ENCODE data around the gene DUSP14.

DUSP14 gene

DNA sequence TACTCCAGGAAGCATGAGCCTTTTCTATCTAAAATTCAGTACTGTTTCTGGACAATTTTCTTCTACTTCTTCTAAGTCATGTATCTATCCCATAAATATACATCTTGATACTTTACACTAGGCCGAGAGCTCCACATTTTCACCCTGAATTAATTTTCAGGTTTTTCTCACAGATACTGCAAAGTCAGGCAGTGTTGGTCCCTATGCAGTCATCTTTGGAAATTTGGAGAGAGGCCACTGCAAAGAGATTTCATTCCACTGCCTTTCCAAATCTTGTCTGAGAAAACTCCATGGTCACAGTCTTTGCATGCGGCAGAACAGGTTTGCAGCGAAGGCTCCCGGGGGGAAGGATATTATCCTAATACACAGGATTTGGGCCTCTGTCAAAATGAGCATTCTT lies 28.2 kb downstream of the DUSP14 start:
- no peak for DNase-seq

DNA sequence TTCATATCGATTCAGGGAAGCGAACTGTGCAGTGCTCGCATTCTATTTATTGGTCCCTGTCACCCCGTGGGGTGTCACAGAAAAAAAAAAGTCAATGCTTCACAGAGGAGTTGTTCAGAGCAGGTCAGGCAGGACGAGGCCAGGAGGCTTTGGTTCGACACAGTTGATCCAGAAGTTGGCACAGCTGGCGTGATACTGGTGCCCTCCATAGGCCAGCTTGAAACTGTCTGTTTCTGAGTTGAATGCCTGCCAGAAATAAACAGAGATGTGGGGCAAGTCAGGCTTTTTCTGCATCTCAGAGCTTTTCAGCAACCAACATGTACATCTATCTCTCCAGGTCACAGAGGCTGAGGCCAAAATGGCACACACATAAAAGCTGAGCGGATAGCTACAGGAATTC lies 29.1 kb downstream of the DUSP14 start:
- no peak for DNase-seq

DNA sequence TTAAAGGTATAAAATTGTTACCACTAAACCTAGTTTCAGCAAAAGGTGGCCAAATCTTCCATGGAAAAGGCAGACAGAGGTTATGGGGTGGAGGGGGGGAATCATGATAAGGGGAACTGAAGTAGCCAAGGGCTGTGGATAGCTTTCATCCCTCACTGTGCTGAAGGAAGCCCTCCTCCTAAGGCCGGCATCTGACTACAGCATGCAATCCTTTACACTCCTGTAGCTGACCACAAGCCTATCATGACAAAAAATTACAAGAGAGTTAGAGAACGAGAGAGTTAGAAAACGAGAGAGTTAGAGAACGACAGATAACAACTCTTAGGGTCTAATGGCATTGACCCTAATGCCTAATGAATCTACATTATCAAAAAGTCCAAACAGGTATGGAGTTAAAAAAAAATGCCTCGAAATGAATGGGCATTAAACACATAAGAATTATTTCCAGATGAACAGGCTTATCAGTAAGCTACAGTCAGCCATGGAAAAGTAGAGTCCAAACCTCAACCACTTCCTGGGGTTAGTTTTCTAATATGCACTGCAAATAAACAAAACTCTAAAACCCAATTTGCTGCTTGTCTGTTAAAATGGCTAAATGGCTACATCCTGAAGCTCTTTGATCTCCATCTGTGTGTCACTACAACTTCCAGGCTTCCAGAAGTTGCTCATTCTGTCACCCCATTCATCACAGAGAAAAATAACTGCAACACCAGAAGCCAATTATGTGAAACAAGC lies 29.7 kb downstream of the DUSP14 start:
- DNase-seq = peak; percentile 26

DNA sequence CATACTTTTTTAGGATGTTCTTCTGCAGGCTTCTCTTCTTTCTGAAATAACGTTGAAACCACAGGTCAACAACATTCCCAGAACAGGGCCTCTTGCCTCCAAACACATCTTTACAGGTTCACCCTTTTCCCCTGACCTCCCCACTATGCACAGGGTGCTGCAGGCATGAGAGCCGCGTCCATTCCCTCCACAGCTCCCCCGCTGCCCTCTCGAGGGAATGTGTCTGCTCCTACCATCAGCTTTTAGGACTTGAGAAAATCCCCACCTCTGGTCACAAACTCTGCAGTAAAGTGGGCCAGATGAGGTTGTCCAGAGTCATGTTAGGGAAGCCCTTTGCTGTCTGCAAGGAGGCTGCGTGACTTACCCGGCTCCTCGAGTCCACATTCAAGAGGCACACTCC lies 30.5 kb downstream of the DUSP14 start:
- DNase-seq = no peak

DNA sequence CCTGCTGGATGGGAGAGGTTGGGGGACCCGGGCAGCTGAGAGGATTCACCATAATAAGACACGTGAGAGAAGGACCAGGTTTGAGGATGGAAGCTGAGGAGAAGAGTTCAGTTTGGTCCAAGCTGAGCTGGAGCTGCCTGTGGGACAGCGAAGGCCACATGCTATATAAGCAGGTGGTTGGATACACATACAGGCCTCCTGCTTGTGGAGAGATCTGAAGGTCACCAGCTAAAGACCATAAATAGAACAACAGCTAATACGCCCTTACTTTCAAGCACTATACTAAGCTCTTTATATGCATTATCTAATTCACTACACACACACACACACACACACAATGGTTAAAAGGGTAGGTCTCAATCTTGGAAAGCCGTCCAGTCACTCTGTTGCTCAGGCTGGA lies 32.1 kb downstream of the DUSP14 start:
- DNase-seq = no peak

DNA sequence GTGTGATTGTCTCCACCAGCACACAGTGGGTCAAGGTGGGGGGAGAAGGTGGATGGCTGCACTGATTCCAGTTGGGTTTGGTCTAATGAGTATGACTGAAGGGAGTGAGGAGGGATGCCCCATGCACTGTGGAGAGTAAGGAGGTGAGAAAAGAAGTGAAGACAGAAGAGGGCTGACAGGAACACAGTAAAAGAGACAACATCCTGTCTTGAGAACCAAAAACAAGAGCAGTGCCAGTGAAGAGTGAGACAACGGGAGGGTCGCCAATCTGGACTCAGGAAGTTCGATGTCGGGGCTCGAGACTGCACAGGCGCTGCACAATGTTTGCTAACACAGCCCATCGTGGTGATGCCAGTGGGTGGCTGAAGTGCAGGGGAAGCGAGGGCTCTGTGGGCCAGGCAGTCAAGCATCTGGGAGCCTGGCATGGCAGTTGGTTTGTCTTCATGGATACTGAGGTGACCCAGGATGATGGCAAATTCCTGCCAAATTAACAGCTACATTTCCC lies 34.1 kb downstream of the DUSP14 start:
- DNase-seq = no peak

DNA sequence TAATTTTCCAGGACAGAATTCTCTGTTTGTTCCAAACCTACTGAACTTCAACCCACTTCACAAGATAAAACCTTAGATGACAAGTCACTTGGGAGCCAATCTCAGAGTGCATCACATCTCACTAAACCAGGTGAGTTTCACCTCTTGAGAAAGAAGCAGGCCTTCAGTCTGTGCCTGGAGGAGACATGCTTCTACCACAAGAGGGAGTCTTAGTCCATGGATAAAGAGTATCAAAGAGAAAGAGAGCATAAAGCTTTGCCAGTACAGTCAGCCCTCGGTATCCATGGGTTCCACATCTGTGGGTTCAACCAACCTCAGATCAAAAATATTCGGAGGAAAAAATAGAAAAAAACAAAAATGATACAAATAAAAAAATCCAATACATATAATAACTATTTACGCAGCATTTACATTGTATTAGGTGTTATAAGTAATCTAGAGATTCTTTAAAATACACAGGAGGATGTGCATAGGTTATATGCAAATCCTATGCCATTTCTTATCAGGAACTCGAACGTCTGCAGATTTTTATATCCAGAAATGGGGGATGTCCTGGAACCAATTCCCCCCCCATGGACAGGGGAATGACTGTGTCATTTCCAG lies 37.7 kb downstream of the DUSP14 start:
- peak; percentile 27 for DNase-seq

DNA sequence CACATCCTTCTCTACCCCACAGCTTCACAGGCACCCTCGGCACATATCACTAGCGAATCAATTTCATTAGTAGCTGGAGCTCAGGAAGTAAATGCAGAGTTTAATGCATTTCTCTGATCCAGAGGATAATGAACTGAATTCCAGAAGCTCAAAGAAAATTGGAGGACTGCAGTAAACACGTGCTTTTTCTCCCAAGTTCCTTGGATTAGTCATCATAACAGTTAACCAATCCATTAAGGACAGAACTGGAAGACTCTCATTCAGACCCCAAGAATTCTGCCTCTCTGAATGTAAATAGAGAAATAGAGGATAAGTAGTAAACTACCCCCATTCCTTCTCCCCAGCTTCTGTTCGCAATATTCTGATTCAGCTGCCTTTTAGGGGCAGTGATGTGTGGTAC lies 40.7 kb downstream of the DUSP14 start:
- no peak for DNase-seq

DNA sequence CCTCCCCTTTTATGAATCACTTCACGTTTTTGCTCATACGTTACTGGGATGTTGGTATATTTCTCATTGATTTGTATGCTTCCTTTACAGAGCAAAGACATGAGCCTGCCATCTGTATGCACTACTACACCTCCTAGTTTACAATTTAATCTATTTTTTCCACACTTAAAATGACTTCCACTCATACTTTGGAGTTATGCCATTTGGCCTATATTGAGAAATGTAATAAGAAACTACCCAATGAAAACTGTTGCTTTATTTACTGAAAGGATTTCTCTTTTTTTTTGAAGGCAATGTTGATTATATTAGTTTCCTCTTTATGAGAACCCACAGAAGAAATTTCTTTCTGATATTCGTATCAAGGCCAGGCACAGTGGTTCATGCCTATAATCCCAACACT lies 43.1 kb downstream of the DUSP14 start:
- no peak for DNase-seq

DNA sequence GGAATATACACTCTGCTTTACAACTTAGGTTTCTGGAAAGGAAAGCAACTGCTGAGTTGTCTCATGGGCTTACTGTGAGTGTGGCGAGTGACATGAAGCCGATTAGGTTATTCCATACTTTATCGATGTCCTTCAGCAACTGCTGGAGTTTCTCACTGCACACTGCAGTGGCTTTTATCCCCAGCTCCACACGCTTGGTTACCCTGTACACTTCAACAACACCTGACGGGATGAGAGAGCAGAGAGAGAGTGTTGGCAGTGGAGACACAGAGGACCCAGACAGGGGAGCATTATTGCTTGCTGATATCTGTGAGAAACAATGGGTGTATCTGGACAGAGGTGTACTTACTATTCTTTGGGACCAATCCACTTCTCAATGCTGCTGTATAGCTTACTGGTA lies 46.2 kb downstream of the DUSP14 start:
- DNase-seq = no peak

DNA sequence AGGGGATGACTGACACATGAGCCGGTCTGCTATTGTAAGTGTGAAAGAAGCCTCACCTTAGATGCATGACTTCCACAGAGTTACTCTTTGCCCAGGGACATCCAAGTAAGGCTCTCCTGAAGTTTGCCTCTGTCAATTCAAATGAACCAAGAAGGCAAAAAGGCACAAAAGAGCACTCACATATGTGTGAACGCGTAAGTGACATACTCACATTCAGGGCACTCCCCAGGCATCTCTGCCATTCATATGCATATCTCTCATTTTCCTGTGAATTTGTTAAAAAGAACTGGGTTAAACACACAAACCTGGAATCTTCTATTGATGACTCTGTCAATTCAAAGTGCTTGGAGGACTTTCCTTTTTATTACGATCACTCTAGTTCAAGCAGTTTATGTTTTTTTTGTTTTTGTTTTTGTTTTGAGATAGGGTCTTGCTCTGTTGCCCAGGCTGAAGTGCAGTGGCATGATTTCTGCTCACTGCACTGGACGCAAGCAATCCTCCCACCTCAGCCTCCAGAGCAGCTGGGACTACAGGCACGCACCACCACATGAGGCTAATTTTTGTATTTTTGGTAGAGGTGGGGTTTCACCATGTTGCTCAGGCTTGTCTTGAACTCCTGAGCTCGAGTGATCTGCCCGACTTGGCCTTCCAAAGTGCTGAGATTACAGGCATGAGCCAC lies 49.4 kb downstream of the DUSP14 start:
- no peak for DNase-seq

DNA sequence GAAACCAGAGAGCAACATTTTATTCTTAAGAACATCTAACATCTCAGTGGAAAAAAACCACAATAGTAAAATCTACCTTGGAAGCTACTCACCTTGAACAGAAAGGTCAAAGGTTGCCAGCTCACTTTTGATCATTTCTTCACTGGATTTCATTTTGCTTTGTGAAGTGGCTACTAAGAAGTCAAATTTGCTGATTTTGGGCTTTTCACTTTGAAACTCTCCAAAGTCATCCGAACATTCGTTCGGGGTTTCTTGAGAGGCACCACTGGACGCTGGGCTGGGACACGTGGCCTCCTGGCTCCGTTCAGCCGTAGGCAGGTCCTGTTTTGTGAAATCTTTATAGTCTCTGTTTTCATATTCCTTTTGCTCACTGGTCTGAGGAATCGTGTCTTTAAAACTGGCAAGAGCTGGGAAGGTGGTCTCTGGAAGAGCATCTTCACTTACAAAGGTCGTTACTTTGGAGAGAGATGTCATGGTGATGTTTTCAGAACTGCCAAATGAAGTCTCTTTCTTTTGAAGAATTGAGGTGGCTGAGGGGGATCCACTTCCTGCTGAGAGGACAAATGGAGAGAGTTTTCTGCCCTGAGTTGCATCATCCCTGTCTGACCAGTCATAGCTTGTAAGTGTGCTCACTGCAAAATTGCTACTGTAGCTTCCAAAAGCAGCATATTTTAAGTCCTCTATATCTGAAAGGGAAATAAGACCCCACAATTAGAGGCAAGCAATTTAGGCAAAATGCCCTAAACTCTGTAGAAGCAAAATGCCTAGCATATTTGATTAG lies 52.4 kb downstream of the DUSP14 start:
- no peak for DNase-seq

DNA sequence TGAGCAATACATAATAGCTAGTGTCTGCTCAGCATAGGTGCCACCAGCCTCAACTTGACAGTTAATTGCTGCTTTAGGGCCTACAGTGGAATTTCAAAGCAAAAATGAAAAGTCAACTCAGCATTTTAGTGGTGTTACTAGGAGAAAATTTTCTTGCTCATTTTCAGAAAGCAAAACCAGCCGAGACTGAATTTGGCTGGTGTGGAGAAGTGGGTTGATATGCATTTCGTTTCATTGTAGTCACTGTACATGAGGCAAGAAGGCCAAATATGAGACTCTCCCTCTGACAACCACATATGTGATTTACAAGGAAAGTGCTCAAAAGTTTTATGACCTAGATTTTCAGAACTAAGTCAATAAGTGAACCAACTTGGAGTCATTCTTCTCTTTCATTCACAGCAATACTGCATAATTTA lies 54.0 kb downstream of the DUSP14 start:
- DNase-seq = no peak

DNA sequence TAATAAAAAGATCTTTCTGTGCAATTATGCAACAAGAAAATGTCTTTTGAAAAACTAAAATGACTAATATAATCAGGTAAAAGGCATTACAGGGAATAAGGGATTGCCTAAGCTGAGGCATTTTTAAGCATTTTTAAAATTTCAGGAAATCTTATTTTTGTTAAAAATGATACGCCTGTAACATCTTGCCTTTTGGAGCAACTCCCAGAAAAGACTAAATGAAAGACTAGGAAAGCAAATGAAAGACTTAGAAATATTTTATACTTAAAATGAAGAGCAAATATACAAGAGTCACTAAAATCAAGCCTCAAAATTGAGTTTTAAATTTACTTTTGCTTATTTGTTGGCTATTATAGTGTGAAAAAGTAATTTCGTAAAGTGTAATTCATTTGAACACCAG lies 55.8 kb downstream of the DUSP14 start:
- DNase-seq = no peak

DNA sequence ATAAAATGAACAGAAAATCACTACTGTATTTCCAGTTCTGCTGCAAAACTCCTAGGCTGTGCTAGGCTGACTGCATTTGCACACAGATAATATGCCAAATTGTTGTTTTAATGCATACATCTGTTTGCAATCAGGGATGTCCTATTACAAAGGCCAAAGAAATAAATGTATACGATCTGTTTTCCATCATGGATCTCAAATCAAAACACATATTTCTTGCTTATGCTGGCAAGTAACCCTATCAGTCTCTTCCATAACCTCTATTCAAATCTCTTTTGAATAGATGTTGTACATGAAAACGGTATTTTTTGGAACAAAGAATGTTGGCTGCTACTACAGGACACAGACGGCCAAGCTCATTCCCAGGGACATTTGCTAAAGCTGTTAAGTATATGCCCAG lies 56.6 kb downstream of the DUSP14 start:
- no peak for DNase-seq

DNA sequence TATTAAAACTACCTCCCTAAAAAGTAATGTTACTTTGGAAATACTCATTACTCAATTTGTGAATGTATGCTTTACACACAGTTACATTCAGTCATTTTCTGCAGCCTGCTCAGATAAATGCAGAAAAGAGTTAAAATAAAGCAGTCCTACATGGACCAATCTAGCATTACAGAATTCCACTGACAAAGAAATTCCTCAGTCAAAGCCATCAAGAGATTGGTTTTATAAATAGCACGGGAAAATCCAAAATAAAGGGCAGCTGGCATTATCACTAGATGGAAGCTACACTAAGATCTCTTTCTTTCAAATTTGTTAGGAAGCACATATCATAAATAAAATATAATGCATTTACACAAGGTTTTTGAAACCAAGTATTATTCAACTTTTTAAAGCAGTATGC lies 58.3 kb downstream of the DUSP14 start:
- no peak for DNase-seq

DNA sequence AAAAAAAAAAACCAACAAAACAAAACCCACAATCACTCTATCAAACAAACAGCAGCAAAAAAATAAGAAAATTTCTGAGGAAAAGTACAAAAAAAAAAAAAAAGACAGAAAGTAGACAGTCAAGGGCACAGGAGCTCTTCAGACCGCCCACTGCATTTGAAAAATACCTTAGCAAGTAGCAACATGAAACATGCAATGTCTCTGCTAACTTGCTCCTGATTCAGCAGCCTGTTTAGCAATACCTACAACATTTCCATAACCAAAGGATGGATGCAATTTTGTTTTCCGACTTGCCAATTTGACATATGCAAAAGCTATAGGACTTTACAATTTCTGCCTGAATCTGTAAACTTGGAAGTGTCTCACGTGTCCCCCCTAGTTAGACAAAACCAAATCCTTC lies 62.1 kb downstream of the DUSP14 start:
- DNase-seq = no peak

DNA sequence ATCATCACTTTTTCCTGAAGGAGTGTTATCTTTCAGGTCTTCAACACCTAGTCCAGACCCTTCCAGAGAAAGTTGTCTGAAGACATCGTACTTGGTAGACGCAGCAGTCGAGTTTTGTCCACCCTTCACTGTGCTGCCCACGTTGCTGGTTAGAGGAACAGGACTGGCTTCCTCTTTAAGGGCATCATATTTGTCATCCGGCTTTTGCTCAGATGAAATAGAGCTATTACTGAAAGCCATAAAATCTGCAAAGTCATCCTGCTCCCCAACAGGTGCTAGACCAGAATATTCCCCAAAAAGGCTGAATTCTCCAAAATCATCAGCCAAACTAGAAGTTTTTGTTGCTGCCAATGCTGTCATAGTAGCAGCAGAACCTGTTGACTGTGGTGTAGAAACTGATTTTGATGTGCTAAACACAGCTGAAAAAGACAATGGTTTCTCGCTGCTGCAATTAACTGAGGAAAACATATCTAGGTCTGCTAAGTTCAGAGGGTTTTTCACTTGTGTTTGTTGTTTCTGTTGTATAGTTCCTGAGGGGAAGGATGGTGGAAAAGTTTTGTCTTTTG lies 63.8 kb downstream of the DUSP14 start:
- no peak for DNase-seq

DNA sequence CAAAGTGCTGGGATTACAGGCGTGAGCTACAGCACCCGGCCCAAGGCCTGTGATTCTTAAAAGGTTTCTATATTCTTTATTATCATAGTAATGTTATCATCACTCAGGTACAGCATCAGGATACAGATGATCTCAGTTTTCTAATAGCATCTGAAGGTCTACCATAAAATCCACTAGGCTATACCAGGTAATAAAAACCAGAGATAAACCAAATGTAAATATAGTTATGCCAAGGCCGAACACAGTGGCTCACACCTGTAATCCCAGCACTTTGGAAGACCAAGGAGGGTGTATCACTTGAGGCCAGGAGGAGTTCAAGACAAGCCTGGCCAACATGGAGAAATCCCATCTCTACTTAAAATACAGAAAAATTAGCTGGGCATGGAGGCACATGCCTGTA lies 65.7 kb downstream of the DUSP14 start:
- no peak for DNase-seq

DNA sequence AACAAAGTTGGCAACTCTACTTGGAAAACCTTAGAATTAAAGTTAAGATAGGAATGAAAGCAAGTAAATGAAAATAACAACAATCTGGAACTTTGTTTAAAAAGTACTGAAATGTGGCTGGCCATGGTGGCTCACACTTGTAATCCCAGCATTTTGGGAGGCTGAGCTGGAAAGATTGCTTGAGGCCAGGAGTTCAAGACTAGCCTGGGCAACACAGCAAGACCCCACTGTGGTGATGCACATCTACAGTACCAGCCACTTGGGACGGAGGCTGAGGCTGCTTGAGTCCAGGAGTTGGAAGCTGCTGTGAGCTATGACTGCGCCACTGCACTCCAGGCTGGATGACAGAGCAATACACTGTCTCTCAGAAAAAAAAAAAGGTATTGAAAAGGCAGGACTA lies 67.8 kb downstream of the DUSP14 start:
- DNase-seq = no peak

DNA sequence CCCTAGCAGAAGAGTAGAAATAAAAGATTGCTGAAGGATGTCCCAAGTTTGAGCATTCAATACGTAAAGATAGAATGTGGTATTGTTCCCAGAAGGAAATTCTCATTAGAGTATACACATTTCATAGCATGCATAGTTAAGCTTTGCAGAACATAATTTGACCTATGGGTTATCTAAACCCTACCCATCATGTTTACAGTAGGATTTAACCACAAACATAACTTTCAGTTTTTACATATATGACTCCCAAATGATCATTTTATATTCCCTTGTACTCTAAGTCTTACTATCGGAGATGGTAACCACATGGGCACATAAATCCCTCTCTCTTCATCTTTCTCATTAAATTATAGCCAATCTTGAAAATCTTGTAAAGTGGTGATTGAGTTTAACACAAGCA lies 68.6 kb downstream of the DUSP14 start:
- no peak for DNase-seq

DNA sequence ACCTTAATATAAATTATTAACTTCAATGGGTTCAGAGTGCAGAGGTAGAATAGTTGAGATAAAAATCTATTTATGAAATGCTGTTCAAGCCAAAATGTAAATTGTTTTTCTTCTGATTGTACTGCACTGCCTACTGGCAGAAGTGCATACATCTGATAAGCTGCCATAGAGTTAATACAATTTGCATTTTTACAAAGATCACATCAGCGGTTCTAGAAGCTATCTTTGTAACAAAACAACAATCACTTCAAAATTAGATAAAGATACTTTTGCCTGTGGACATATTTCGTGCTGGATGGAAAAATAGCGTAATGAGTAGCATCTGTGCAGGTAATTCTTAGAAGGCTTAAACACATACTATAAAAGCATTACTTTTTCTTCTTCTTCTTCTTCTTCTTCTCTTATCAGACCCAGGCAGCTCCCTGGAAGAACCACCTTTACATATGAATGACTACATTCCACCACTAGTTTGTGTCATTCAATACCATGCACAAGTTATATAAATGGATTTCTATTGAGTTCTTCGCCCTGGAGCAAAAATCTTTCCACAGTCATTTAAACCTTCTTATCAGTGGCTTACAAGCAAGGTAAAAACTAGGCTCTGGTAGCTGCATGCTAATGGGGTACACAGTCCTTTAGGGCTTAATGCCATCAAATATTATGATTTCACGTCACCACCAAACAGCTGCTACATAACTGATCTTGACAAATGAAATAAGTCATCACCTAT lies 72.5 kb downstream of the DUSP14 start:
- DNase-seq = peak; percentile 33
